Measurements from ENCODE around the gene TMEM69. TPM values are rescaled to one million over a fixed set of nuclear protein-coding genes. Genes with fewer than 3 reads are reported as not detected.

The TMEM69 gene
- total and polyA plus RNA-seq, 4 donors = 13.8 to 26.1 (median 16.8) TPM

Other genes with a start within 250 kb of the TMEM69 start
- gene TESK2, start 197.0 kb upstream of the TMEM69 start, total RNA-seq = 1 to 10 TPM; 3.7 to 8.7 TPM
- gene TESK2, start 197.0 kb upstream of the TMEM69 start, polyA plus RNA-seq = 1 to 10 TPM; 1.8 to 3.6 TPM
- 1 to 10 TPM in 1 of 2 donors, under 1 TPM in 1; 0.77 to 2.2 TPM for gene CCDC163, start 188.1 kb upstream of the TMEM69 start, total RNA-seq
- 1 to 10 TPM; 2.0 to 2.2 TPM for gene CCDC163, start 188.1 kb upstream of the TMEM69 start, polyA plus RNA-seq
- gene MMACHC, start 187.9 kb upstream of the TMEM69 start, total RNA-seq = 1 to 10 TPM; 1.6 to 4.2 TPM
- gene MMACHC, start 187.9 kb upstream of the TMEM69 start, polyA plus RNA-seq = 1 to 10 TPM; 1.8 to 2.4 TPM
- gene PRDX1, start 166.3 kb upstream of the TMEM69 start, total RNA-seq = 100 to 1,000 TPM; 208 to 443 TPM
- gene PRDX1, start 166.3 kb upstream of the TMEM69 start, polyA plus RNA-seq = 100 to 1,000 TPM; 649 to 926 TPM
- gene AKR1A1, start 137.4 kb upstream of the TMEM69 start, total RNA-seq = 100 to 1,000 TPM in 1 of 2 donors, 10 to 100 TPM in 1; 92.6 to 214 TPM
- gene AKR1A1, start 137.4 kb upstream of the TMEM69 start, polyA plus RNA-seq = 100 to 1,000 TPM; 208 to 212 TPM
- 10 to 100 TPM; 56.8 to 90.9 TPM for gene NASP, start 104.1 kb upstream of the TMEM69 start, total RNA-seq
- 100 to 1,000 TPM in 1 of 2 donors, 10 to 100 TPM in 1; 87.8 to 110 TPM for gene NASP, start 104.1 kb upstream of the TMEM69 start, polyA plus RNA-seq
- gene CCDC17, start 64.1 kb upstream of the TMEM69 start, total RNA-seq = 10 to 100 TPM; 24.0 to 53.7 TPM
- gene CCDC17, start 64.1 kb upstream of the TMEM69 start, polyA plus RNA-seq = 10 to 100 TPM; 10.1 to 21.3 TPM
- 100 to 1,000 TPM; 107 to 153 TPM for gene GPBP1L1, start 1.6 kb upstream of the TMEM69 start, total RNA-seq
- 10 to 100 TPM; 40.4 to 54.1 TPM for gene GPBP1L1, start 1.6 kb upstream of the TMEM69 start, polyA plus RNA-seq
- 10 to 100 TPM; 12.0 to 16.0 TPM for gene IPP, start 62.5 kb downstream of the TMEM69 start, total RNA-seq
- gene IPP, start 62.5 kb downstream of the TMEM69 start, polyA plus RNA-seq = 1 to 10 TPM; 3.9 to 4.9 TPM
- gene MAST2, start 115.4 kb downstream of the TMEM69 start, total RNA-seq = 10 to 100 TPM; 25.7 to 28.6 TPM
- gene MAST2, start 115.4 kb downstream of the TMEM69 start, polyA plus RNA-seq = 10 to 100 TPM; 10.5 to 12.6 TPM